Fibroblast of lung (primary cell): ENCODE results near the gene ADGRA3.

Source experiments
- CTCF ChIP-seq, 2 donors: IDR thresholded peaks in 1 of 2; conservative IDR thresholded peaks in 1 of 2; 1 replicate in 1 of 2; 2 replicates in 1 of 2; pipeline ENCODE4 v1.5.1; 2011 to 2012; ENCODE audit warnings: low read length in 2 of 2, control low read depth in 1 of 2, inconsistent platforms in 1 of 2, low read depth in 1 of 2, mild to moderate bottlenecking in 1 of 2
- EZH2 ChIP-seq: IDR thresholded peaks from 2 replicates; pipeline ENCODE4 v1.5.1; 2012; ENCODE audit warnings: low read length, control low read depth, mild to moderate bottlenecking; ENCODE audit errors: missing control alignments

GRCh38 chr4:22508376-22508775, 7.5 kb downstream of the ADGRA3 start:
- TF ChIP-seq CTCF (conservative IDR thresholded peaks at IDR 0.05 in 1 of 2, IDR thresholded peaks at IDR 0.05 in 1 of 2; ENCODE audit: low read depth in 1 of 2, low read length in 2 of 2) = no peak
- TF ChIP-seq EZH2 = no peak
